B cell (primary cell): ENCODE results near the gene AFF3.

Source experiments
- CTCF ChIP-seq: fragments of 200-600 bp; IDR thresholded peaks from one replicate; pipeline ENCODE4 v1.8.0; 2022; ENCODE audit warnings: antibody characterized with exemption, mild to moderate bottlenecking
- EZH2 ChIP-seq: IDR thresholded peaks from 2 replicates; pipeline ENCODE4 v1.6.1; 2012; ENCODE audit warnings: borderline replicate concordance, low read depth, mild to moderate bottlenecking, moderate library complexity, low read length; ENCODE audit not compliant: insufficient read depth, poor library complexity, severe bottlenecking

GRCh38 chr2:99555404-99555803 is 587.0 kb downstream of the AFF3 start:
- TF ChIP-seq CTCF: no peak
- no peak for TF ChIP-seq EZH2
